NT2/D1 (cell line): Measurements from ENCODE around the gene TTYH3.

Experiments
- SUZ12 ChIP-seq: IDR thresholded peaks from 2 replicates; pipeline ENCODE4 v1.6.1; 2011; ENCODE audit not compliant: insufficient read length, insufficient read depth; ENCODE audit errors: extremely low read depth
- ZNF274 ChIP-seq: IDR thresholded peaks from 2 replicates; pipeline ENCODE4 v1.6.1; 2011; ENCODE audit warnings: mild to moderate bottlenecking, low read depth, low read length

DNA sequence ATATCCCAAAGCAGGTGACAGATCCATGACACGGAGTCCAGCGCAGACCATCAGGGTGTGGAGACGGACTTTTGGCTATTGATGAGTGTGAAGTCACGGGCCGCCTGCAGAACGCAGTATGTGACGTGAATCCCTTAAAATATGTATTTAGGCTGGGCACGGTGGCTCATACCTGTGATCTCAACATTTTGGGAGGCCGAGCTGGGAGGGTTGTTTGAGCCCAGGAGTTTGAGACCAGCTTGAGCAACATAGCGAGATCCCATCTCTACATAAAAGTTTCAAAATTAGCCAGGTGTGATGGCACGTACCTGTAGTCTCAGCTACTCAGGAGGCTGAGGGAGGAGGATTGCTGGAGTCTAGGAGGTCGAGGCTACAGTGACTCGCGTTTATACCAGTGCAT lies 54.3 kb downstream of the TTYH3 start:
- TF ChIP-seq SUZ12, result no peak
- TF ChIP-seq ZNF274, result no peak
